ENCODE measurements around the gene LYPD6. TPM values are rescaled to one million over a fixed set of nuclear protein-coding genes. Genes with fewer than 3 reads are reported as not detected.

Gene LYPD6
- total and polyA plus RNA-seq, 2 donors (not counting 3 experiments of a cell fraction or from before 2014, with no cell fraction given) = 3.0 to 4.0 TPM

DNA sequence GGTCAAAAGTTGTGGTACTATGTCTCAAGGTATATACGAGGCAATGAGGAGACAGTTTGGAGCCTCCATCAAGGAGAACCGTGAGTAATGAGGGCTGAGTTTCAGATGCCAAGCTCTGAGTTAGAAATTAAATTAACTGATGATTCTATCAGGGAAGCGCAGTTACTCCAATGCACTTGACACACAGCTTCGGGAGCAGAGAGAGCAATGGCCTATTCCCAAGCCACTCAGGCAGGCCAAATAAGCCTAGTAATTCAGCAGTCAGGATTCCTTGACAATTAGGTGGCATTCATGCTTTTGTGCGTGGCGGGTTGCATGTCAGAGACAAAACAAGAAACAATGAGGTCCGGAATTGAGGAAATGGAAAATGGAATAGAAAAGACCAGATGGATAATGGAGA is 134.0 kb downstream of the LYPD6 start:
- ChIA-PET POLR2A (no interaction called here), CTCF (no interaction called here)
- no peaks in the 10 kb centered on the region for H4K20me1 ChIP-seq (replicated peaks; ENCODE audit: control insufficient read depth, extremely low read depth, insufficient read depth, low read length)
- FAIRE-seq (no peak), DNase-seq (ENCODE audit: low read depth, low spot score) (no peak)
- H3K27ac ChIP-seq (ENCODE audit: insufficient read depth, low read depth, low read length) = no peak overlapping the region
- dilution Hi-C loops (cut with MboI; ENCODE audit: extremely low pct_ligation_motif_present, low sequenced_read_pairs) (no loop called here), intact Hi-C loops (cut with micrococcal nuclease) (no loop called here)
- no peak overlapping the region for H3K9ac ChIP-seq (replicated peaks; ENCODE audit: extremely low read depth, insufficient read depth, low read length)
- no peaks in the 10 kb centered on the region for H3K36me3 ChIP-seq (ENCODE audit: control insufficient read depth in 2 of 2, extremely low read depth in 1 of 2, insufficient read depth in 2 of 2, low read length in 2 of 2)
- no peaks in the 10 kb centered on the region for H3K27me3 ChIP-seq (ENCODE audit: control insufficient read depth in 2 of 2, insufficient read depth in 2 of 2, low read length in 2 of 2)
- H3K9me3 ChIP-seq (replicated peaks; ENCODE audit: control insufficient read depth, insufficient read depth, low read length) = no peaks in the 10 kb centered on the region
- no TSS peak for BruUV-seq (replicated peaks)
- H2AFZ ChIP-seq (ENCODE audit: low read depth, low read length) = no peak overlapping the region
- H3K79me2 ChIP-seq (ENCODE audit: control insufficient read depth, insufficient read depth, low read length) = no peaks in the 10 kb centered on the region
- H3K4me1 ChIP-seq (ENCODE audit: control insufficient read depth, extremely low read depth, insufficient read depth, low read length) = no peaks in the 10 kb centered on the region
- H3K4me3 ChIP-seq (replicated peaks in 1 of 3; ENCODE audit: insufficient read depth in 1 of 3, low read depth in 1 of 3, low read length in 3 of 3) = no peak overlapping the region
- no peak overlapping the region for H3K4me2 ChIP-seq (ENCODE audit: insufficient read depth, low read length)
- H3K9me1 ChIP-seq (replicated peaks; ENCODE audit: control insufficient read depth, extremely low read depth, insufficient read depth, low read length) = no peaks in the 10 kb centered on the region
- no peak for TF ChIP-seq POLR2AphosphoS5 (IDR thresholded peaks at IDR 0.05; ENCODE audit: insufficient read depth, low read depth, low read length)
- no peak for TF ChIP-seq JUN (IDR thresholded peaks at IDR 0.05; ENCODE audit: borderline replicate concordance, insufficient read depth, insufficient read length, low read depth)

GRCh38 chr2:149465873-149466272 is 135.5 kb downstream of the LYPD6 start:
- Histone ChIP-seq H2AFZ (ENCODE audit: low read depth, low read length) (no peak overlapping the region), H3K4me3 (replicated peaks in 1 of 3; ENCODE audit: insufficient read depth in 1 of 3, low read depth in 1 of 3, low read length in 3 of 3) (no peak overlapping the region), H3K9ac (replicated peaks; ENCODE audit: extremely low read depth, insufficient read depth, low read length) (no peak overlapping the region), H3K36me3 (ENCODE audit: control insufficient read depth in 2 of 2, extremely low read depth in 1 of 2, insufficient read depth in 2 of 2, low read length in 2 of 2) (no peaks in the 10 kb centered on the region), H3K27me3 (ENCODE audit: control insufficient read depth in 2 of 2, insufficient read depth in 2 of 2, low read length in 2 of 2) (no peaks in the 10 kb centered on the region), H3K4me1 (ENCODE audit: control insufficient read depth, extremely low read depth, insufficient read depth, low read length) (no peaks in the 10 kb centered on the region), H3K79me2 (ENCODE audit: control insufficient read depth, insufficient read depth, low read length) (no peaks in the 10 kb centered on the region), H3K9me1 (replicated peaks; ENCODE audit: control insufficient read depth, extremely low read depth, insufficient read depth, low read length) (no peaks in the 10 kb centered on the region), H3K4me2 (ENCODE audit: insufficient read depth, low read length) (no peak overlapping the region), H3K27ac (ENCODE audit: insufficient read depth, low read depth, low read length) (no peak overlapping the region), H3K9me3 (replicated peaks; ENCODE audit: control insufficient read depth, insufficient read depth, low read length) (no peaks in the 10 kb centered on the region), H4K20me1 (replicated peaks; ENCODE audit: control insufficient read depth, extremely low read depth, insufficient read depth, low read length) (no peaks in the 10 kb centered on the region)
- TF ChIP-seq JUN (IDR thresholded peaks at IDR 0.05; ENCODE audit: borderline replicate concordance, insufficient read depth, insufficient read length, low read depth) = no peak
- BruUV-seq (replicated peaks) = no TSS peak
- CTCF ChIA-PET = no interaction called here
- POLR2A ChIA-PET = no interaction called here
- FAIRE-seq (no peak), DNase-seq (ENCODE audit: low read depth, low spot score) (no peak)
- intact Hi-C loops (cut with micrococcal nuclease) (no loop called here), dilution Hi-C loops (cut with MboI; ENCODE audit: extremely low pct_ligation_motif_present, low sequenced_read_pairs) (no loop called here)

Measured in endothelial cell of umbilical vein (primary cell).